DND-41 (cell line): ENCODE data around the gene CRYGA.

Experiments
- CTCF ChIP-seq: IDR thresholded peaks from 2 replicates; pipeline ENCODE4 v1.5.1; 2012; ENCODE audit warnings: borderline replicate concordance, low read length, moderate library complexity, mild to moderate bottlenecking; ENCODE audit not compliant: poor library complexity, severe bottlenecking; ENCODE audit errors: extremely low read depth
- EZH2 ChIP-seq: IDR thresholded peaks from 3 replicates; pipeline ENCODE4 v1.6.1; 2012; ENCODE audit warnings: borderline replicate concordance, low read depth, mild to moderate bottlenecking, moderate library complexity, low read length, inconsistent platforms; ENCODE audit not compliant: severe bottlenecking

- TF ChIP-seq CTCF: no peak
- no peak for TF ChIP-seq EZH2
These were observed at the start of gene CRYGA for GRCh38 chr2:208163489-208163888.
